SW 1271 (cell line): Measurements from ENCODE around the gene GGTA1.
"Not testable (repeated sequence)": the region's sequence is repeated elsewhere in the genome, so short reads cannot be mapped to it uniquely, and the experiment has no call there.

Experiments used
- DNase-seq, 2 experiments: peaks; one replicate each; lab custom pipeline; 2025; lab: John Stamatoyannopoulos, UW

The GGTA1 gene

GRCh38 chr9:121455527-121456239 is 44.0 kb downstream of the GGTA1 start:
- DNase-seq: no peak

- no peak for DNase-seq
Observed at GRCh38 chr9:121454972-121455371, 44.7 kb downstream of the GGTA1 start.

GRCh38 chr9:121453232-121453892 is 46.3 kb downstream of the GGTA1 start:
- DNase-seq: no peak

GRCh38 chr9:121452085-121452484 is 47.6 kb downstream of the GGTA1 start:
- no peak for DNase-seq

- DNase-seq: no peak
Observed at GRCh38 chr9:121451586-121451985, 48.1 kb downstream of the GGTA1 start.

- no peak for DNase-seq
Observed at GRCh38 chr9:121450241-121450640, 49.4 kb downstream of the GGTA1 start.

GRCh38 chr9:121449786-121450185 is 49.9 kb downstream of the GGTA1 start:
- no peak for DNase-seq

- no peak for DNase-seq
Observed at GRCh38 chr9:121447321-121447834, 52.3 kb downstream of the GGTA1 start.

- DNase-seq: no peak
Observed at GRCh38 chr9:121445986-121446385, 53.7 kb downstream of the GGTA1 start.

- no peak for DNase-seq
Observed at GRCh38 chr9:121443981-121444380, 55.7 kb downstream of the GGTA1 start.

GRCh38 chr9:121441165-121441564 is 58.5 kb downstream of the GGTA1 start:
- DNase-seq: no peak

GRCh38 chr9:121439711-121440664 is 59.7 kb downstream of the GGTA1 start:
- DNase-seq: no peak

GRCh38 chr9:121439016-121439415 is 60.6 kb downstream of the GGTA1 start:
- DNase-seq: no peak

- DNase-seq: no peak
Observed at GRCh38 chr9:121437891-121438290, 61.8 kb downstream of the GGTA1 start.

GRCh38 chr9:121437046-121437445 is 62.6 kb downstream of the GGTA1 start:
- DNase-seq: not testable (repeated sequence)

- DNase-seq: no peak
Observed at GRCh38 chr9:121434969-121435368, 64.7 kb downstream of the GGTA1 start.

- no peak for DNase-seq
Observed at GRCh38 chr9:121427899-121428298, 71.7 kb downstream of the GGTA1 start.

GRCh38 chr9:121424024-121424432 is 75.6 kb downstream of the GGTA1 start:
- no peak for DNase-seq

GRCh38 chr9:121411993-121412392 is 87.7 kb downstream of the GGTA1 start:
- no peak for DNase-seq

GRCh38 chr9:121405899-121406298 is 93.7 kb downstream of the GGTA1 start:
- no peak for DNase-seq
